NCI-H187 treated with DMSO at 0.1 percent for 48 hours (cell line): ENCODE results near the gene ITIH3.

ENCODE experiments used
- DNase-seq: peaks from one replicate; lab custom pipeline; 2025; lab: John Stamatoyannopoulos, UW

The ITIH3 gene

DNA sequence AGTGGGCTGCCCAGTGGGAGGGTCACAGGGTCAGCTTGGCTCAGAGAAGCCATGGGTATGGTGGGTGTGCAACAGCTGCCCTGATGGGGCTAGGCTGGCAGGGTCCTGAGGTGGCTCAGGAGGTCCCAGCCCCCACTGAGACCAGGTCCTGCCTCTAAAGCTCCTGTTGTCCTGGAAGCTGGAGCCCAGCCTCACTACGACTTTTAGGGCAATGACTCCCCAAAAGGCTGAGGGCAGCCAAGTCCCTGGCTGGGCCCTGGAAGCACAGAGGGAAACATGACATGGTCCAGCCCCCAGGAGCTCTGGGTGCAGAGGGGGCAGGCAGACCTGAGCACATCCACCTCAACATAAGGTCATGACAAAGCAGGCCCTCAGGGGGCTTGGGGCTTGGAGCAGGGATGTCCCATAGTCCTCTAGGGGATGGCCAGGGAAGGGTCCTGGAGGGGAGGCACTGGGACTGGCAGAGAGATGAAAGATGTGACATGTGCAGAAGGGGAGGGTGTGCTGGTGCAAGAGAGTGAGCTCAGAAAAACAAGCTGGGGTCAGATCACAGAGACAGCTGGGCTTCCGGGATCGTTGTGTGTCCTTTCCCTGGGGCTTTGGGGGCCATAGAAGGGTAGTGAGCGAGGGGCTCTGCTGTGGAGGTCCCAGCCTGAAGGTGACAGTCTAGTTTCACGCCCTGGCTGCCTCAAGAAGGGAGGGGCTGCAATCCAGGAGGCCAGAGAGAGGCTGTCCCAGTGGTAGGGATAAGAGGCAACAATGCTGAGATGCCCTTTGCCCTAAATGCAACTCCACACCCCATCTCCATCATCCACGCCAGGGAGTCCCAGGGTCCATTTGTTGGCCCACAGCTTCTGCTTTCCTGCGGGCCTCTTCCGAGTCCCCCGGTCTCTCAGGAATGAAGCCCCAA is 639 bp upstream of the ITIH3 start:
- no peak for DNase-seq

DNA sequence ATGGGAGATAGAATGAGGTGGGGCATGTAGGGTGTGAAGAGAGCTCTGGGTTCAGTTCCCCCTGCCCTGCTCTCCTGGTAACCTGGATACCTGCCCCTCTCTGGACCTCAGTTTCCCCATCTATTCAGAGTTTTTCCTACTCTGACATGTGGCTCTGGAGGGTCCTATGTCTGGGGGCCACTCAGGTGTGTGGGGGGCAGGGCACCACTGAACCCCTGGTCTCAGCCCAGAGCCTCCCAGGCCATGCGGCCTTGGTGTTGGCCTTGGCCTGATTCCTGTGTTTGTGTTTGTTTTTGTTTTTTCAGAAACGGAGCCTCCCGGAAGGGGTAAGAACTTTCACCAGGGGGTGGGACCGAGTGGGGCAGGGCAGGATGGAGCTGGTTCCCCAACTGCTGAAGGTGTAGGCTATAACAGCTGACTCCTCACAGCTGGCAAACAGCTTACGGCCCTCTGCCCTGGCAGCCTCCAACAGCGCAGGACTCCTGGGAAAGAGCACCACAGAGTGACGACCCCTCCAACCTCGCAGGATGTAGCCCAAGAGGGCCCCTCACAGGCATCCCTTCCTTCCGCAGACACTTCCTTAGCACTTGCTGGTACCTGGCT is 803 bp downstream of the ITIH3 start:
- no peak for DNase-seq

DNA sequence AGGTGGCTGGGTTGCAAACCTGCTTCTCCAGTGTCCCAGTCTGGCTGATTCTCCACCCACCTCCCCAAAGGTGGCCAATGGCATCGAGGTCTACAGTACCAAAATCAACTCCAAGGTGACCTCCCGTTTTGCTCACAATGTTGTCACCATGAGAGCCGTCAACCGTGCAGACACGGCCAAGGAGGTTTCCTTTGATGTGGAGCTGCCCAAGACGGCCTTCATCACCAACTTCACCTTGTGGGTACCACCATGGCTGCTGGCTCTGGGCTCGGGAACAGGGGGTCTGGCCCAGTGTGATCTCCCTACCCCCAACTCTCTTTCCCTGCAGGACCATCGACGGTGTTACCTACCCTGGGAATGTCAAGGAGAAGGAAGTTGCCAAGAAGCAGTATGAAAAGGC is 1.8 kb downstream of the ITIH3 start:
- no peak for DNase-seq

DNA sequence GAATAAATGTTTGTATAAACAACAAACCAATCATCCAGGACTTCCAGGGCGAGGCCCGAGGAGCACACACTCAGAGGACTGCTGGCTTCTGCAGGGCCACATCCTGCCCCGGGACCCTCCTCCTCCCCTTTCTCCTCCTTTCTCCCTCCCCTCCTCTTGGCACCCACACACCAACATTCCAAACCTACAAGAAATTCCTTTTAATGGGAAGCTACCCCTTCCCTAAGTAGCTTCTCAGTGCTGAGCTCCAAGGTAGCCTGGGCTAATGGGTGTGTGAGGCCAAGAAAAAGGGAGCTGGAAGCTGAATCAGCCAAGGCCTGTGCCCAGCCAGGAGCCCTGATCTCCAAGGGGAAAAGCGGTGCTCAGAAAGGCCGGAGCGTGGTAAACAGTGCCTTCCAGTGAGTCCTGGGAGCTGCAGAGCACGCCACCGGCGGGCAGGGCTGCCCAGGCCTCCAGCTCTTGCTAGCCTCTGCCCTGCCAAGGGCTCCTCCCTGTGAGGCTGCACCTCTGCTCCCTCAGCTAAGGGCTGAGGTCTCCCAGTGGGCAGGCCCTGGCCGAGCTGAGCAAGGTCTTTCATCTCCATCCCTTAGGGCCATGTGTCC is 3.9 kb downstream of the ITIH3 start:
- no peak for DNase-seq

DNA sequence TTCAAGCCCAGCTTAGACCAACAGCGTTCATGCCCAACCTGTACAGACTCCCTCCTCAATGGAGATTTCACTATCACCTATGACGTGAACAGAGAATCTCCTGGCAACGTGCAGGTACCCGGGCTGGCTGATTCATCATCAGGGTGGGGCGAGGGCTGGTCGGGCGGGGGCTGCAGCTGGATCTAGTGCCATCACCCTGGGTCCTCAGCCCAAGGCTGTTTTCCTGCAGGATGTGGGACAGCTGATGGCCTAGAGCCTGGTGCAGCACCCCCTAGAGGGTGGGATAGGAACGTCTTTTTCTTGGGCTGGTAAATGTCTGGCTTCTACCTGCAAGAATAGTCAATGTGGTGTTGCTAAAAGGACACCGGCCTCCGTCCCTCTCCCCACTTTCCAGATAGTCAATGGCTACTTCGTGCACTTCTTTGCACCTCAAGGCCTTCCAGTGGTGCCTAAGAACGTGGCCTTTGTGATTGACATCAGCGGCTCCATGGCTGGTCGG is 4.4 kb downstream of the ITIH3 start:
- DNase-seq, result no peak

DNA sequence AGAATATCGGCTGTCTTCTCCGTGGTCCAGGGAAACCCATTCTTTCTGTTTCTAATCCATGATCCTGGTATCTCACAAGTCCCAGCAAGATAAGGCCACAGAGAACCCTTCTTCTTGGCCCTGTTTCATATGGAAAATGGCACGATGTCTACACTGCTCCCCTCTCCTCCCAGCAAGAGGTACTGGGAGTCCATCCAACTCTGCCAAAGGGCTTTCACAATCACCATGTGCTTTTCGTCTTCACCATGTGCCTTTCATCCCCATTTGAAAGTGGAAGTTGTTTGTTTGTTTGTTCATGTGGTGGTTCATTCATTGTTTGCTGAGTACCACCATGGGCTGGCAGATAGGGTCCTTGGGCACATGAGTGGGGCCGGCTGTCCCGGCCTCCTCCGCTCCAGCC is 5.5 kb downstream of the ITIH3 start:
- DNase-seq, result no peak

DNA sequence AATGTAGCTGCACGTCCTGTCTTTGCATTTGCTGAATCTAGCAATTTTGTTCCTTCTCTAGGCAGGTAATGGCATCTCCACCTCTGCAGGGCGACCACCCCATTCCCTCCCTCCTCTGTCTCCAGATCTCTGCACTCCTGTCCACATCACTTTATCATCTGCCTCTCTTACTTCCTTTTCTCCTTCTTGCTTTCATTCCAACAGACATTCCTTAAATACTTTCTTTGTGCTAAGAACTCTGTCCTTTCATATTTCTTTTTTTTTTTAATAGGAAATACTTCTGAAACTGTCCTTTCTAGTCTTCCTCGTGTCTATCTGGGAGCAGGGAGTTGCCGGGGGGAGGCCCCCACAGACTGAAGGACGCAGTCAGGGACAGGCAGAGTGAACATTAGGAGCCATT is 7.2 kb downstream of the ITIH3 start:
- DNase-seq, result no peak

DNA sequence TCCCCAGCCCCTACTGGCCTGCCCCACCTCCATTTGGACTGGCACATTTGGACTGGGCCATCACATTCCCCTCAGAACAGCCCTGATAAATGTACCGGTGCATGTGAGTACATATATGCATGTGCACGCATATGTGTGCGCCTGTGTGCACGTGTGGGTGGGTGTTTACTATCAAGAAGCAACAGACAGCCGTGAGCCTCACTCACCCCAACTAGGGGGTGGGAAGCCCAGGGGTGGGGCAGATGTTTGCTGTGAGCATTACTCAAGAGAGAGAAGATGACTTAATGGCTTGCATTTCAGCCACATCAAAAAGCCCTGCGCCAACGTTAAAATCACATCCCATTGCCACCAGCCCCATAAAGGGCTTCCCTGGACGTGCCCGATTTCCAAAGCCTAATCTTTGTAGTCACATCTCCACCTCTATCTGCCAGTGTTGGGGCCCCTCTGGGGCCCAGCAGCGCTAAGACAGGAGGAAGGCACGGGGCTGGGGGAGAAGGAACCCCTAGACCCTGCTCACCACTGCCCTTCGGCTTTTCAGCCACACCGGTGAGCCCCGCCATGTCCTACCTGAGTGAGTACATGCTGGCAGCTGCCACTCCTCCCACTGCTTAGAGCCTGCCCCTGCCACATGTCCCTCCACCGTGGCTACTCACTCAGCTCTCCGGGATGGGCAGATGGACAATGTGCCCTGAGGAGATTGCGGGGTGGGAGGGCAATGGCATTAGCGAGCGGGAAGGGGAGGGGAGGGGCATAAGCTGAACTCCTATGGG is 10.9 kb downstream of the ITIH3 start:
- no peak for DNase-seq

DNA sequence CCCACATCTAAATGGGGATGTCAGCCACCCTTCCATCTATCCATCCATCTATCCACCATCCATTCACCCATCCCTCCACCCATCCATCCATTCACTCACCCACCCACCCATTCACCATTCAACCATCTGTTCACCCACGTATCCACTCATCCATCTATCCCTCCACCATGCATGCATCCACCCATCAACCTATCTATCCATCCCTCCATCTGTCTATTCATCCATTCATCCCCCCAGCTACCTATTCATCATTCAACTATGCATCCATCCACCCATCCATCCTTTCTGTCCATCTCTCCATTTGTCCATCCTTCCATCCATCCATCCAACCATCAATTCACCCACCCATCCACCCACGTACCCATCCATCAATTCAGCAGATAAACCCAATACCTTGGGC is 14.6 kb downstream of the ITIH3 start:
- DNase-seq, result no peak

DNA sequence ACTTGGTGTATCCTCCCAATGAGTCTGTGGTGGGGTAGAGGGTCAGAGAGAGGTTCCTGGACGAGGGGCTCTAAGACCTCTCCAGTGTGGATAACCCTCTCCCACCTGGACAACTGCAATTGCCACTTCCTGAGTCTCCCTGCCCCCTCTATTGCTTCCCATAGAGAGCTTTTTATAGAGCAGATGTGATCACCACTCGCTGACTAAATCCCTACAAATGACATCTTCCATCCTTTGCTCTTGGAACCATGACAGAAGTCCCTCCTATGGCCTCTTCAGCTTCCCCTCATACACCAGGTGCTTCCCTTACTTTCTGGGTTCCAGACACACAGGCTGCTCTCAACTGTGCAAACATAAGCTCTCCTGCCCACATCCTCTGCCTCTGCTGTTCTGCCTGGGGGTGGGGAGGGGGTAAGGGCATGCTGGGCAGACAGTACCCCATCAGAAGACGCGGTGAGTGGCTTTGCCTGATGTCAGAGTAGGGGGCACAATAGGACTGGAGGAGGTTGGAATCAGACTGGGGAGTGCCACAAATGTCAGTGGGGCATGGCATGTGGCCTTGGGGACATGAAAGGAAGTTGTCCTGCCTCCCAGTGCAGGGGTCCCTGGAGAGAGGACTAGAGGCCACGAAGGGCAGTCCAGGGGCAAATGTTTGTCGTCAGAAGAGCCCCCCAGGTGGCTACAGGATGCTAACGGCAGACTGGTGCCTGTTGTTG is 15.2 kb downstream of the ITIH3 start:
- DNase-seq, result no peak

DNA sequence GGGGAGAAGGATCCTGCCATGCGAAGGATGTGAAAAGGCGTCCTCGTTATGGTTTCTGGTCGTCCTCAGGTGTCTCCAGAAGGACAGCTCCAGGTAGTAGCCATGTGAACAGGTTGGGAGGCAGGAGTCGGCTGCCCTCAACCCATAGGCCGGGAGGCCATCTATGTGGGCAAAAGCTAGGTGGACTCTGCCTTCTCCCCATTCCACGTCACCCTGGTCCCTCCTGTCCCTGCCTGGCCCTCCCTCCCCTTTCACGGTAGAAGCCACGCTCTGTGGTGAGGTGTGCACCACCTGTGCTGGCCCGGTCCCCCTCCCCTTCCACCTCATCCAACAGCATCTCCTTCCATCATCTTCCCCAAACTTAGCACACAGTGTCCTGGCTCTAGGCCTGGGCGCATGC is 16.3 kb downstream of the ITIH3 start:
- DNase-seq, result no peak

DNA sequence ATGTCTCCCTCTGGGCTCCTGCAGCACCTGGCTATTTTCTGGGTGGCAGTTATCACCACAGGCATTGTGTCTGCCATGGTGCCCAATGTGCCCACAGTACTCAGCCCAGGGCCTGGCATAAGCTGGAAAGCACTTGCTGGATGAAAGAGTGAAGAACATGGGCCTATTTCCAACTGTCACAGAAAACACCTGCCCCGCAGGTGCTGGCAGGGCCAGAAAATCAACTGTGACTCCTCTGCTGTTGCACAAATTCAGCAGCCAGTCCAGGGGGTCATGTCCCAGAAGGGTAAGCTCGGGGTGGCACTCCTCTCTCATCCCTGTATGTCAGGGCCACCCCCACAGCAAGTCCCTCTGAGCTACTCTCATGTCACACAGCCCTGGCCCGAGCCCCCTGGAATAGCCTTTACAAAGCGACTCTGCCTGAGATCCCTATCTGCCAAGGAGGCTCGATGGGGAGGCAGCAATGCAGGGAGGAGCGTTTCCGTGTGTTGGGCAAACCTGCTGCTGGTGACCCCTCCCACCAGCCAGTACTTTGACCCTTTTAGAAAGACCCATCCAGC is 16.9 kb downstream of the ITIH3 start:
- DNase-seq, result no peak

DNA sequence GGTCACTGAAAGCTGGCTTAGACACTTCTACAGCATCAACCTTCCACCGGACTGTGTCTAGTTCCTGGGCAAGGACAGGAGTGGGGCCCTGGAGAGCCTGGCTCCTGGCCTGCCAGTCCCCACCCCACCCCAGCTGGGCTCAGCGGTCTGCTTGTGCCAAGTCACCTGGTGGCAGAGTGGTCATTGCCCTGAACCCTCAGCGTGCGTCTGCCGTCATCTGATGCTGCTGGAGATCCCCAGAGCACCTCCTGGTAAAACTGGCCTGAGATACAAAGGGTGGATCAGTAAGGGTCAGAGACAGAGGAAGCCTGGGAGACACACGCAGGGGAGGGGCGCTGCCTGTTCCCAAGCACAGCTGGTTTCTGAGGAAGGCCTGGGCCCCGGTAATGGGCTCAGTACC is 19.2 kb downstream of the ITIH3 start:
- DNase-seq, result no peak

DNA sequence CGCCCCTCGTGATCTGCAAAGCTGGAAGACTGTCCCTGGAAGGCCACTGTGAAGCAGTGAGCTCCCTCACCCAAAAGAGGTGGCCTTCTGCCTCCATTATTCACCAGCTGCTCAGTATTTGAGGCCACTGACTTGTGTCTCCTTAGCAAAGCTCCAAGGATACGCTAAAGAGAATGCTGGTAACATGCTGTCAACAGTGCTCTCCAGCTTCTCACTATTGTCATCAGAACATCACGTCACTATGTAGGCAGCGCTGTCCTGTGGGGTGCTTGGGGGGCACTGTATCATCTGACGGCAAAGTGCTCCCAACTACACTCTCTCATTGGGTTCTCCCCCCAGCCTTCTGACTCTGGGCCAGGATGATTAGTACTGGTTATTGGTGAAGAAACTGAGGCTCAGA is 21.6 kb downstream of the ITIH3 start:
- DNase-seq, result no peak

DNA sequence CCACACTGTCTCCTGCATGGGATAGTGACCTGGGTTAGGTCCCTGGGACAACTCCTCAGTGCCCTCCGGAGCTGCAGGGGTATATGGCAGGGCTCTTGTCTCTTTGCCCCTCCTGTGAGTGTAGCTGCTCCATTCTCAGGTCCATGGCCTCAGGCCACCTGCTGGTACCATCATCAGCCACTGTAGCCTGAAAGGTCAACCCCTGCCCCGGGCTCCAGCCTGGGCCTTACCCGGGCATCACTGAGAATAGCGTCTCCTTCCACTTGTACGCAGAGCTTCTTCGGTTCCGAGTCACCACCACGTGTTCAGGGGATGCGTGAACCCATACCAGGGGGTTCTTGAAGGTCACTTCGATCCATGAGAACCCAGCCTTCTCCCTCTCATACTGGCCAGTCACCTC is 22.1 kb downstream of the ITIH3 start:
- no peak for DNase-seq

DNA sequence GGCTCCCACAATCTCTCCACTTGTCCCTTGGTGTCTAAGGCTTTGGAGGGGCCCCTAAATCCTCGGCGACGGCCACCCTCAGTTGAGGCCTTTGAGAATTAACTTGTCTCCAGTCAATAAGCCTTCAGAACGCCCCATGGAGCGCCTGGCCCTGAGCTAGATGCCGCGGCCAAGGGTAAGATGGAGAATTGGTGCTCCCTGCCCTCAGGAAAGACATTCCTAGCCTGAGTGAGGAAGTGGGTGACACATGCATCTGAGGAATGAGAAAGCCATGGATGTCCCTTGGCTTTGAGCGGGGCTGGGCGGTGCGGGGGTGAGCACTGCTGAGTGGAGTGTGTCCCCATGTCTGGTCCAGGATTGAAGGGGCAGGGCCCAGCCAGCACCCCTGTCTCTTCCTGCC is 22.6 kb downstream of the ITIH3 start:
- DNase-seq, result no peak

DNA sequence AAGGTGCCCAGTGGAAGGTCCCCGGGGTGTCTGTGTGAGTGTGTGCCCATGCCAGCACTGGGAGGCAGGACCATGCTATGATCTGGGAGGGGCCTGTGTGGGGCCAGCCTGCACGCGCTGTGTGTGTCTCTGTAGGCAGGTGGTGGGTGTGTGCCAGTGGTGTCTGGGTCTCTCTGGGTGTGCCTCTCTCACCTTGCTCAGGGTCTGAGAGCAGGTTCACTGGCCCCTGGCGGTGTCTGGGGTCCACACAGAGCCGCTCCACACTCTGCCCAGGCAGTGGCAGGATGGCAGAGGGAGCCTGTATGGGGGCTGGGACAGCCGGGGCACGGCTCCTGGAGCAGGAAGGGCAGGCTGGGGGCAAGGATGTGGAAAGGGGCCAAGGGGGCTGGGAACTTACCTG is 23.3 kb downstream of the ITIH3 start:
- no peak for DNase-seq

DNA sequence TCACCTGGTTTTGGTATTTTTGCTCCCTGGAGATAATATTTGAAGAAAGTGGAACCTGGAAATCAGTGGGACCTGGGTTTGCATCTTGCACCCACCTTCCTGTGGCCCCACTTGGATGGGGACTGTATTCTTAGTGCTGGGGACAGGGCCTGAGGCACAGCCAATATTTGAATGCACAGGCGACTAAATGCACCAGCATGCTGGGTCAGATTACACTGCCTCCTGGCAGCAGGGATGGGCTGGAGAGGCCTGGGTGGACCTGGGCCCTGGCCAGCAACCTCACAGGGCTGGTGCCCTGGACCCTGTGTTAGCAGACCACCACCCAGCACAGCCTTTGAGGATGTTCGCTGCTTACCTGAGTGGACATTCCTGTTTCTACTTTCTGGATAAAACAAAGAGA is 25.3 kb downstream of the ITIH3 start:
- no peak for DNase-seq

DNA sequence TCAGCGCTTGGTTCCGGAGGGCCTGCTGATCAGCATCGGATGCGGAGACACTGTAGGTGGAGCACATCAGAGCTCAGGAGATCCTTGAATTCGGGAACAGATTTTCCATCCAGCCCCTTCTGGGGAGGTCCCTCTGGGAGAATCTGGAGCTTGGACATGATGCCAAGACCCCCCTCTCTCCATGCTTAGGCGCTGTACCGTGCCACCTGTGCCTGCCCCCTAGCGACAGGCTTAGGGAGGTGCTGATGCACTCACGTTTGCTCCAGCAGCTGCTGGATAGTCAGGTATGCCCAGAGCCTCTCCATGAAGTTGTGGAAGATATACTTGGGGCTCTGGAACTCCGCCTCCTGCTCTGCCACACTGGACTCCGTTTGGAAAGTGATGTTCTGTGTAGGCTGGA is 26.1 kb downstream of the ITIH3 start:
- no peak for DNase-seq

DNA sequence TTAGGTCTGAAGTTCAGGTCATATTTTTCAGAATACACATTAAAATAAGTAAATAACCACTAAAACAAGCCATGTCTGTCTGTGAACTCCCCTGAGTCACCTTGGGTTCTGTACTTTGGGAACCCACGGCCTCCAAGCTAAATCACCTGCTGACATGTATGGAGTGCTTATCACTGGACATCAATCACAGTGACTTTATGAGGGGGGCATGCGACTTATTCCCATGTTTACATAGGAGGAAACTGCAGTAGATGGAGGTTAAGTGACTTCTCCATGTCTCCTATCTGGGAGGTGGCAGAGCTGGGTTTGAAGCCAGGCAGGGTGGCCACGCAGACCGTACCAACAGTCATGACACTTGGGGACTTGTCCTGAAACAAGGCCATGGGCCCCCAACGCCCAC is 27.8 kb downstream of the ITIH3 start:
- DNase-seq, result no peak

DNA sequence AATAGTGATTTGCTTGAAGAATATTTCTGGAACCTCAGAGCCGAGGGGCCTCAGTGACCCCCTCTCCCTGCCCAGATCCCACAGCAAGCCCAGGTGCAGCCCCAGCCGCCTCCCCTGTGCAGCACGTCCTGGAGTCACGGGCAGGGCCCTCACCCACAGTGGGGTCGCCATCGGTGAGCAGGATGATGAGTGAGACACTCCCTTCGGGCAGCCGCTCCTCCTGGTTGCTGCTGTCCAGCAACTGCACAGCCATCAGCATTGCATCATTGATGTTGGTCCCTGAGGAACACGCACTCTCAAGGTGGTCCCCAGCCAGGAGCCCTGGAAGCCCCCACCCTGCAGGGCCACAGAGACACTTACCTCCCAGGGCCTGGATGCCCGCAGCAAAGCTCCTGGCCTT is 29.4 kb downstream of the ITIH3 start:
- no peak for DNase-seq

DNA sequence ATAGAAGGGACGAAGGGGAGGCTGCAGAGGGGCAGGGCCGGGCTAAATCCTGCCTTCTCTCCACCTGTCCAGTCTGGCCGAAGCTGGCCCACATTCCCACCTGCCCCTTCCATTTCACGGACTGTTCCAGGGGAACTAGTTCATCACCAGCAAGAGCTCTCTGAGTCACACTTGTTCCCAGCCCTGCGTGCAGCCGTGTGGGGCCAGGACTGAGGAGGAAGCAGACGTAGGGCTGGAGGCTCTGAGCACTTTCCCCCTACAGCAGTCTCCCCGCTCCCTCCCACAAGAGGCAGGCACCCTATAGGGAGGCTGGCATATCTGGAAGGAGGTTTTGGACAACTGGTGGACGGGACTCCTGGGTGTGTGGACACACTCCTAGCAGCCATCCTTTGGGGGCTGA is 32.8 kb downstream of the ITIH3 start:
- no peak for DNase-seq
